H9 (cell line): ENCODE results near the gene MYADM. TPM values are rescaled to one million over a fixed set of nuclear protein-coding genes. Genes with fewer than 3 reads are reported as not detected.

ENCODE experiments used
- DNase-seq: peaks from one replicate; pipeline ENCODE4 v3.0.0-alpha.2; 2017
- H2AFZ ChIP-seq: one replicate; pipeline ENCODE4 v1.6.1; 2013; ENCODE audit warnings: mild to moderate bottlenecking, low read length, control low read depth, moderate library complexity
- H2AK5ac ChIP-seq: 2 replicates; pipeline ENCODE4 v1.6.1; 2013; ENCODE audit warnings: low read length, control low read depth, mixed read lengths; ENCODE audit not compliant: insufficient read length
- H2BK120ac ChIP-seq: one replicate; pipeline ENCODE4 v1.6.1; 2013; ENCODE audit warnings: low read depth, mild to moderate bottlenecking, low read length, control low read depth, inconsistent platforms; ENCODE audit not compliant: poor library complexity, severe bottlenecking
- H2BK12ac ChIP-seq: 2 replicates; pipeline ENCODE4 v1.6.1; 2013; ENCODE audit warnings: low read length, control low read depth, mixed read lengths, low read depth; ENCODE audit not compliant: insufficient read length
- H2BK15ac ChIP-seq: 2 replicates; pipeline ENCODE4 v1.6.1; 2013; ENCODE audit warnings: low read depth, low read length, control low read depth
- H2BK20ac ChIP-seq: one replicate; pipeline ENCODE4 v1.6.1; 2013; ENCODE audit warnings: low read depth, mild to moderate bottlenecking, low read length, control low read depth, inconsistent platforms; ENCODE audit not compliant: poor library complexity, severe bottlenecking
- H2BK5ac ChIP-seq: 2 replicates; pipeline ENCODE4 v1.6.1; 2013; ENCODE audit warnings: low read length, control low read depth, mixed read lengths; ENCODE audit not compliant: insufficient read length
- H3K14ac ChIP-seq: 2 replicates; pipeline ENCODE4 v1.6.1; 2013; ENCODE audit warnings: low read length, control low read depth; ENCODE audit not compliant: insufficient read depth
- H3K18ac ChIP-seq: 2 replicates; pipeline ENCODE4 v1.6.1; 2013; ENCODE audit warnings: low read depth, mild to moderate bottlenecking, mixed read lengths, low read length, control low read depth; ENCODE audit not compliant: insufficient read length
- H3K23ac ChIP-seq: 2 replicates; pipeline ENCODE4 v1.6.1; 2013; ENCODE audit warnings: low read length, control low read depth, mixed read lengths, low read depth; ENCODE audit not compliant: insufficient read length
- H3K23me2 ChIP-seq: 2 replicates; pipeline ENCODE4 v1.6.1; 2013; ENCODE audit warnings: low read depth, mild to moderate bottlenecking, mixed read lengths, low read length, control low read depth; ENCODE audit not compliant: insufficient read length, poor library complexity, severe bottlenecking
- H3K27ac ChIP-seq: 2 replicates; pipeline ENCODE4 v1.5.1; 2013; ENCODE audit warnings: low read length, control low read depth, mixed read lengths, low read depth; ENCODE audit not compliant: insufficient read length
- H3K27me3 ChIP-seq: 2 replicates; pipeline ENCODE4 v1.6.1; 2013; ENCODE audit warnings: low read length, control low read depth, inconsistent platforms; ENCODE audit not compliant: insufficient read depth
- H3K4ac ChIP-seq: 2 replicates; pipeline ENCODE4 v1.6.1; 2013; ENCODE audit warnings: low read depth, mild to moderate bottlenecking, control low read depth, inconsistent platforms, low read length, moderate library complexity
- H3K4me1 ChIP-seq: 2 replicates; pipeline ENCODE4 v1.6.1; 2013; ENCODE audit warnings: low read length, control low read depth, inconsistent platforms; ENCODE audit not compliant: insufficient read depth
- H3K4me2 ChIP-seq: 2 replicates; pipeline ENCODE4 v1.6.1; 2013; ENCODE audit warnings: low read length, control low read depth, mixed read lengths; ENCODE audit not compliant: insufficient read length, insufficient read depth
- H3K56ac ChIP-seq: 2 replicates; pipeline ENCODE4 v1.6.1; 2013; ENCODE audit warnings: low read depth, mild to moderate bottlenecking, mixed read lengths, low read length, control low read depth; ENCODE audit not compliant: insufficient read length
- H3K79me1 ChIP-seq: 2 replicates; pipeline ENCODE4 v1.6.1; 2013; ENCODE audit warnings: low read depth, mild to moderate bottlenecking, moderate library complexity, low read length, control low read depth, inconsistent platforms; ENCODE audit not compliant: insufficient read depth, poor library complexity, severe bottlenecking
- H3K79me2 ChIP-seq: 2 replicates; pipeline ENCODE4 v1.6.1; 2013; ENCODE audit warnings: low read length, control low read depth, inconsistent platforms; ENCODE audit not compliant: insufficient read depth
- H3K9ac ChIP-seq: 2 replicates; pipeline ENCODE4 v1.6.1; 2013; ENCODE audit warnings: low read length, control low read depth, mixed read lengths; ENCODE audit not compliant: insufficient read length; ENCODE audit errors: extremely low read depth
- H3K9me3 ChIP-seq: one replicate; pipeline ENCODE4 v1.6.1; 2013; ENCODE audit warnings: low read depth, low read length, inconsistent platforms; ENCODE audit not compliant: control insufficient read depth
- H3T11ph ChIP-seq: one replicate; pipeline ENCODE4 v1.6.1; 2013; ENCODE audit warnings: mild to moderate bottlenecking, low read length, control low read depth, inconsistent platforms
- H4K20me1 ChIP-seq: one replicate; pipeline ENCODE4 v1.6.1; 2013; ENCODE audit not compliant: control insufficient read depth, insufficient read length, insufficient read depth
- H4K5ac ChIP-seq: 2 replicates; pipeline ENCODE4 v1.6.1; 2013; ENCODE audit warnings: low read depth, mild to moderate bottlenecking, mixed read lengths, low read length, control low read depth; ENCODE audit not compliant: insufficient read length
- H4K8ac ChIP-seq: replicated peaks from 2 replicates; pipeline ENCODE4 v1.6.1; 2013; ENCODE audit warnings: low read length, control low read depth, mixed read lengths, low read depth; ENCODE audit not compliant: insufficient read length
- H4K91ac ChIP-seq: 2 replicates; pipeline ENCODE4 v1.6.1; 2013; ENCODE audit warnings: low read depth, mild to moderate bottlenecking, moderate library complexity, mixed read lengths, low read length, control low read depth; ENCODE audit not compliant: insufficient read length
- H3K27ac Mint-ChIP-seq, 3 experiments: 2 replicates in 2 of 3; 3 replicates in 1 of 3; pipeline ENCODE4 v1.8.0; 2020 to 2021; ENCODE audit warnings: mixed read lengths in 3 of 3, mild to moderate bottlenecking in 1 of 3, moderate library complexity in 1 of 3
- H3K27me3 Mint-ChIP-seq: 2 replicates; pipeline ENCODE4 v1.8.0; 2021; ENCODE audit warnings: low read depth, mild to moderate bottlenecking, moderate library complexity, mixed read lengths
- H3K36me3 Mint-ChIP-seq, 3 experiments: 2 replicates in 2 of 3; 3 replicates in 1 of 3; pipeline ENCODE4 v1.8.0; 2020 to 2021; ENCODE audit warnings: low read depth in 3 of 3, mixed read lengths in 3 of 3; ENCODE audit not compliant: insufficient read depth in 1 of 3
- H3K4me1 Mint-ChIP-seq, 2 experiments: 2 replicates each; pipeline ENCODE4 v1.8.0; 2020; ENCODE audit warnings: mixed read lengths in 2 of 2
- H3K4me3 Mint-ChIP-seq, 2 experiments: 2 replicates in 1 of 2; 3 replicates in 1 of 2; pipeline ENCODE4 v1.8.0; 2020 to 2021; ENCODE audit warnings: mild to moderate bottlenecking in 2 of 2, mixed read lengths in 2 of 2, moderate library complexity in 1 of 2
- H3K9me3 Mint-ChIP-seq, 2 experiments: 2 replicates in 1 of 2; 3 replicates in 1 of 2; pipeline ENCODE4 v1.8.0; 2020; ENCODE audit warnings: mild to moderate bottlenecking in 2 of 2, mixed read lengths in 2 of 2, moderate library complexity in 1 of 2
- CTCF ChIP-seq: fragments of 200-600 bp; sonication (generic); conservative IDR thresholded peaks from 3 replicates; pipeline ENCODE4 v1.8.0; 2021; ENCODE audit warnings: antibody characterized with exemption, mild to moderate bottlenecking
- WGBS: extraction: QIAGEN DNeasy Blood & Tissue Kit; methylation state at CpG from one replicate; pipeline ENCODE4 v1.1.7; 2013; ENCODE audit warnings: missing lambda C conversion rate, low lambda C conversion rate, mixed read lengths; ENCODE audit not compliant: insufficient read length; ENCODE audit errors: extremely low coverage; 5-methylcytosine and 5-hydroxymethylcytosine counted together
- total RNA-seq: library from RNA; stranded (reverse); gene quantifications from 2 replicates; pipeline ENCODE4 v1.2.1, GENCODE V29; 2021

MYADM gene
- total RNA-seq, 1 experiment from 2014 or later: 116 TPM

- no peak overlapping the region for H3K4me2 ChIP-seq
- H3K14ac ChIP-seq: no peak overlapping the region
- Mint-ChIP-seq H3K4me3 (peak overlapping the region in 1 of 2 experiments; percentile 0; a peak in 1 of 5 replicates), H3K36me3 (peaks cover 19 to 36% (median 35%) of the 10 kb centered on the region in 3 experiments; a peak in 6 of 7 replicates), H3K27ac (peak overlapping the region in 1 of 3 experiments; percentile 40; a peak in 1 of 7 replicates), H3K9me3 (no peaks in the 10 kb centered on the region), H3K4me1 (peaks cover 14 to 24% of the 10 kb centered on the region in 2 experiments), H3K27me3 (no peaks in the 10 kb centered on the region)
- H3K23ac ChIP-seq: no peak overlapping the region
- no peaks in the 10 kb centered on the region for H4K20me1 ChIP-seq
- H3K9me3 ChIP-seq: no peaks in the 10 kb centered on the region
- H2BK120ac ChIP-seq: no peak overlapping the region
- DNase-seq: no peak
- H2BK12ac ChIP-seq: no peak overlapping the region
- H3K4me1 ChIP-seq: no peaks in the 10 kb centered on the region; the same call in 1 of the 2 replicates
- H3K79me2 ChIP-seq: no peaks in the 10 kb centered on the region
- peaks cover 17% of the 10 kb centered on the region for H3K23me2 ChIP-seq
- H4K91ac ChIP-seq: no peak overlapping the region
- H2BK20ac ChIP-seq: no peak overlapping the region
- H3K27me3 ChIP-seq: no peaks in the 10 kb centered on the region
- no peak overlapping the region for H2BK5ac ChIP-seq
- no peak overlapping the region for H3K27ac ChIP-seq
- WGBS: no CpG with 5 or more reads among the region's 6 CpGs
- no peak overlapping the region for H4K8ac ChIP-seq
- no peak overlapping the region for H2AK5ac ChIP-seq
- H3K56ac ChIP-seq: no peak overlapping the region
- H2BK15ac ChIP-seq: no peak overlapping the region
- no peaks in the 10 kb centered on the region for H3K79me1 ChIP-seq
- H4K5ac ChIP-seq: no peak overlapping the region
- no peak overlapping the region for H3T11ph ChIP-seq
- no peak overlapping the region for H3K4ac ChIP-seq
- H3K18ac ChIP-seq: no peak overlapping the region
- no peak overlapping the region for H3K9ac ChIP-seq
- H2AFZ ChIP-seq: no peak overlapping the region
- TF ChIP-seq CTCF: no peak
Measured at GRCh38 chr19:53876651-53877224, 9.1 kb downstream of the MYADM start.
